Suprapubic skin (tissue), 4 donors: ENCODE measurements around the gene USP6NL. TPM values are rescaled to one million over a fixed set of nuclear protein-coding genes. Genes with fewer than 3 reads are reported as not detected.
A peak's percentile ranks its signal among the peaks of the same experiment; 100 is the strongest.

Experiments
- DNase-seq, 2 donors: peaks; one replicate each; pipeline ENCODE4 v3.0.0-alpha.2; 2019; ENCODE audit warnings: low spot score in 2 of 2
- H3K27ac ChIP-seq: fragments of 200-600 bp; sonication (generic); one replicate; pipeline ENCODE4 v1.5.1; 2019
- H3K27me3 ChIP-seq: fragments of 200-600 bp; sonication (generic); one replicate; pipeline ENCODE4 v1.5.1; 2019
- H3K36me3 ChIP-seq: fragments of 200-600 bp; sonication (generic); one replicate; pipeline ENCODE4 v1.5.1; 2019
- H3K4me1 ChIP-seq: fragments of 200-600 bp; sonication (generic); one replicate; pipeline ENCODE4 v1.5.1; 2019
- H3K4me3 ChIP-seq: fragments of 200-600 bp; sonication (generic); one replicate; pipeline ENCODE4 v1.5.1; 2019; ENCODE audit warnings: mild to moderate bottlenecking
- H3K9me3 ChIP-seq: fragments of 200-600 bp; sonication (generic); one replicate; pipeline ENCODE4 v1.5.1; 2019
- CTCF ChIP-seq, 2 donors: fragments of 200-600 bp in 1 of 2; fragments of 450-650 bp in 1 of 2; sonication (generic) in 1 of 2; IDR thresholded peaks; one replicate each; pipeline ENCODE4 v1.5.1; 2016 to 2019; ENCODE audit warnings: antibody characterized with exemption in 2 of 2, mild to moderate bottlenecking in 1 of 2, moderate library complexity in 1 of 2
- EP300 ChIP-seq: sonication (generic); formaldehyde crosslinking; IDR thresholded peaks from one replicate; pipeline ENCODE4 v1.6.1; 2017; ENCODE audit warnings: antibody characterized with exemption
- POLR2A ChIP-seq, 2 donors: fragments of 450-650 bp; IDR thresholded peaks; one replicate each; pipeline ENCODE4 v1.6.1; 2017; ENCODE audit warnings: antibody characterized with exemption in 2 of 2, mild to moderate bottlenecking in 2 of 2, moderate library complexity in 2 of 2
- POLR2AphosphoS5 ChIP-seq, 3 donors: sonication (generic); formaldehyde crosslinking; IDR thresholded peaks; one replicate each; pipeline ENCODE4 v1.6.1; 2017; ENCODE audit warnings: antibody characterized with exemption in 3 of 3
- WGBS: methylation state at CpG from one replicate; pipeline ENCODE4 v1.1.5; 2018; 5-methylcytosine and 5-hydroxymethylcytosine counted together
- total RNA-seq, 4 donors: library from RNA; depleted of rRNA; stranded (reverse); fragments of >200 nt; gene quantifications; one replicate each; pipeline ENCODE4 v1.1.0, GENCODE V29; 2016

The USP6NL gene
- total RNA-seq, 4 donors from 2014 or later: 23.2 to 33.8 (median 27.7) TPM

- 77% methylated on average over 12 of the region's 13 CpGs for WGBS
- no peak for TF ChIP-seq CTCF (IDR thresholded peaks at IDR 0.05)
- no peak for TF ChIP-seq POLR2AphosphoS5 (IDR thresholded peaks at IDR 0.05)
- TF ChIP-seq EP300: no peak
- TF ChIP-seq POLR2A (IDR thresholded peaks at IDR 0.05): no peak
- Histone ChIP-seq H3K4me1 (peaks cover 3% of the 10 kb centered on the region), H3K36me3 (no peaks in the 10 kb centered on the region), H3K4me3 (no peak overlapping the region), H3K27ac (no peak overlapping the region), H3K9me3 (no peaks in the 10 kb centered on the region), H3K27me3 (peaks cover 28% of the 10 kb centered on the region)
- peak in 1 of 2 donors; percentile 72 for DNase-seq
These were observed 159.7 kb downstream of the USP6NL start for GRCh38 chr10:11451640-11452260.

GRCh38 chr10:11450427-11450826, 161.0 kb downstream of the USP6NL start:
- Histone ChIP-seq H3K27me3 (peaks cover 37% of the 10 kb centered on the region), H3K36me3 (no peaks in the 10 kb centered on the region), H3K4me3 (no peak overlapping the region), H3K9me3 (no peaks in the 10 kb centered on the region), H3K4me1 (peaks cover 3% of the 10 kb centered on the region), H3K27ac (no peak overlapping the region)
- no peak for DNase-seq
- no peak for TF ChIP-seq CTCF (IDR thresholded peaks at IDR 0.05)
- no peak for TF ChIP-seq EP300
- no peak for TF ChIP-seq POLR2A (IDR thresholded peaks at IDR 0.05)
- no peak for TF ChIP-seq POLR2AphosphoS5 (IDR thresholded peaks at IDR 0.05)
- WGBS: 63% methylated on average over 6 of the region's 6 CpGs

GRCh38 chr10:11449761-11450160, 161.7 kb downstream of the USP6NL start:
- Histone ChIP-seq H3K27ac (no peak overlapping the region), H3K4me3 (no peak overlapping the region), H3K4me1 (peaks cover 3% of the 10 kb centered on the region), H3K27me3 (peaks cover 39% of the 10 kb centered on the region), H3K36me3 (no peaks in the 10 kb centered on the region), H3K9me3 (no peaks in the 10 kb centered on the region)
- 80% methylated on average over 8 of the region's 8 CpGs for WGBS
- DNase-seq: peak in 1 of 2 donors; percentile 45
- TF ChIP-seq POLR2A (IDR thresholded peaks at IDR 0.05): no peak
- no peak for TF ChIP-seq EP300
- TF ChIP-seq POLR2AphosphoS5 (IDR thresholded peaks at IDR 0.05): no peak
- TF ChIP-seq CTCF (IDR thresholded peaks at IDR 0.05): no peak

- no peaks in the 10 kb centered on the region for H3K36me3 ChIP-seq
- H3K27me3 ChIP-seq: peaks cover 39% of the 10 kb centered on the region
- TF ChIP-seq EP300 (no peak), POLR2A (IDR thresholded peaks at IDR 0.05) (no peak), CTCF (IDR thresholded peaks at IDR 0.05) (no peak), POLR2AphosphoS5 (IDR thresholded peaks at IDR 0.05) (no peak)
- H3K4me1 ChIP-seq: peaks cover 3% of the 10 kb centered on the region
- peak in 1 of 2 donors; percentile 45 for DNase-seq
- no peaks in the 10 kb centered on the region for H3K9me3 ChIP-seq
- H3K27ac ChIP-seq: no peak overlapping the region
- 58% methylated on average over 11 of the region's 12 CpGs for WGBS
- no peak overlapping the region for H3K4me3 ChIP-seq
These were observed 162.8 kb downstream of the USP6NL start for GRCh38 chr10:11448545-11449244.

- no peak overlapping the region for H3K27ac ChIP-seq
- H3K4me3 ChIP-seq: no peak overlapping the region
- no peaks in the 10 kb centered on the region for H3K9me3 ChIP-seq
- no peak for TF ChIP-seq POLR2A (IDR thresholded peaks at IDR 0.05)
- TF ChIP-seq CTCF (IDR thresholded peaks at IDR 0.05): no peak
- no peak for TF ChIP-seq POLR2AphosphoS5 (IDR thresholded peaks at IDR 0.05)
- TF ChIP-seq EP300: no peak
- peaks cover 3% of the 10 kb centered on the region for H3K4me1 ChIP-seq
- no peaks in the 10 kb centered on the region for H3K36me3 ChIP-seq
- peak in 1 of 2 donors; percentile 23 for DNase-seq
- peaks cover 39% of the 10 kb centered on the region for H3K27me3 ChIP-seq
- 54% methylated on average over 8 of the region's 8 CpGs for WGBS
These were observed 163.3 kb downstream of the USP6NL start for GRCh38 chr10:11448190-11448544.
